Measurements from ENCODE around the gene HSD17B1.

The HSD17B1 gene

DNA sequence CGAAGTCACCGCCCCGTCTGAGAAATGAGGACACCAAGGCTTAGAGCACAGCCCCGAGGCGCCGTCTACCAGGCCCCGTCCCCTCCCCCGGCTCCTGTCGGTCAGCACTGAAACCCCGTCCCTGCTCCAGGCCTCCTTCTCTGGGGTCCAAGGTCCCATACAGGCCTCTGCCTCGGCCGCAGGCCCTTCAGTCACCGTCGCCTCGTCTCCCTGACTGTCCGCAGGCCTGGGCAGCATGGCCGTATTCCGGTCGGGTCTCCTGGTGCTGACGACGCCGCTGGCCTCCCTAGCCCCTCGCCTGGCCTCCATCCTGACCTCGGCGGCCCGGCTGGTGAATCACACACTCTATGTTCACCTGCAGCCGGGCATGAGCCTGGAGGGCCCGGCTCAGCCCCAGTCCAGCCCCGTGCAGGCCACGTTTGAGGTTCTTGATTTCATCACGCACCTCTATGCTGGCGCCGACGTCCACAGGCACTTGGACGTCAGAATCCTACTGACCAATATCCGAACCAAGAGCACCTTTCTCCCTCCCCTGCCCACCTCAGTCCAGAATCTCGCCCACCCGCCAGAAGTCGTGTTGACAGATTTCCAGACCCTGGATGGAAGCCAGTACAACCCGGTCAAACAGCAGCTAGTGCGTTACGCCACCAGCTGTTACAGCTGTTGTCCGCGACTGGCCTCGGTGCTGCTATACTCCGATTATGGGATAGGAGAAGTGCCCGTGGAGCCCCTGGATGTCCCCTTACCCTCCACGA, 9.8 kb downstream of the HSD17B1 start:
- Histone ChIP-seq H3K4me1 (ENCODE audit: control insufficient read depth, low read length) (peaks cover 28% of the 10 kb centered on the region), H3K36me3 (ENCODE audit: control insufficient read depth, low read length) (peaks cover 49% of the 10 kb centered on the region), H3K9me2 (replicated peaks; ENCODE audit: control insufficient read depth, low read length) (no peaks in the 10 kb centered on the region), H3K27me3 (ENCODE audit: control insufficient read depth, low read length) (no peaks in the 10 kb centered on the region), H3F3A (ENCODE audit: control insufficient read depth, insufficient read depth) (peaks cover 4% of the 10 kb centered on the region; the same call in 1 of the 2 replicates), H3K9me3 (ENCODE audit: control insufficient read depth, insufficient read depth, low read length) (no peaks in the 10 kb centered on the region), H3K79me2 (ENCODE audit: control insufficient read depth, low read length) (peaks cover 44% of the 10 kb centered on the region), H3K27ac (ENCODE audit: low read depth, low read length) (peak overlapping the region; percentile 58), H3K4me3 (ENCODE audit: low read length) (peak overlapping the region; percentile 88), H3K4me2 (ENCODE audit: low read length) (peak overlapping the region; percentile 73), H4K20me1 (ENCODE audit: control insufficient read depth, insufficient read depth, low read depth, low read length) (no peaks in the 10 kb centered on the region)
- TF ChIP-seq EZH2phosphoT487 (IDR thresholded peaks at IDR 0.05; ENCODE audit: borderline replicate concordance, low read length): no peak

DNA sequence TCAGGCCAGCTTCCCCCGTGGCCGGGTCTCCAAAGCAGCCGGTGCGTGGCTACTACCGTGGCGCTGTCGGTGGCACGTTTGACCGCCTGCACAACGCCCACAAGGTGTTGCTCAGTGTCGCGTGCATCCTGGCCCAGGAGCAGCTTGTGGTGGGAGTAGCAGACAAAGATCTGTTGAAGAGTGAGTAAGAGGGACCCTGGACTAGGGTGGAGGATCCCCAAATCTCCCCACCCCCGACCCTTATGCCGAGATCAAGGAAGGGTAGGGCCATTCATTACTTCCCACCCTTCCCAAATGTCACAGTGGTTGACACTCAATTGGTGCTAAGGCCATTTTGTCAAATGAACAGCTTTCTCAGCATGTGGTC, 10.4 kb downstream of the HSD17B1 start:
- peak overlapping the region; percentile 58 for H3K27ac ChIP-seq (ENCODE audit: low read depth, low read length)

DNA sequence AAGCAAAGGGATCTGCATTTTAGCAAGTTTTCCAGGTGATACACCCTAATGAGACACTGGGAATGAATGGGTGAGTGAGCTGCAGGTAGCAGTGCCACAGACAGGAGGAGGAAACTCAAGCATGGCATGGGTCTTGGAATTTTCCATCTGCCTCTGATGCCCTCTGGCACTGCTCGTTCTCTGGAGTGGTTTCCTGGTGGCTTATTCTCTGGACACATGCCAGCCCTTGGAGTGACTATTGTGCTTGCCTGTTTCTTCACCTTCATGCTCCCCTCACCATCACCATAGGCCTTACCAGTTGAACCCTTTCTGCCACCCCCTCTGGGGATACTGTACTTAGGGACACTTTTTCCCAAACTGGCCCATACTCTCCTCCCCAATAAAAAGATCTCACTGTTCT, 10.8 kb downstream of the HSD17B1 start:
- H3K36me3 ChIP-seq (ENCODE audit: control insufficient read depth, low read length): peaks cover 54% of the 10 kb centered on the region
- no peaks in the 10 kb centered on the region for H3K9me2 ChIP-seq (replicated peaks; ENCODE audit: control insufficient read depth, low read length)
- peaks cover 33% of the 10 kb centered on the region for H3K4me1 ChIP-seq (ENCODE audit: control insufficient read depth, low read length)
- peak overlapping the region; percentile 88 for H3K4me3 ChIP-seq (ENCODE audit: low read length)
- H3K79me2 ChIP-seq (ENCODE audit: control insufficient read depth, low read length): peaks cover 52% of the 10 kb centered on the region
- H3F3A ChIP-seq (ENCODE audit: control insufficient read depth, insufficient read depth): peaks cover 4% of the 10 kb centered on the region; the same call in 1 of the 2 replicates
- TF ChIP-seq EZH2phosphoT487 (IDR thresholded peaks at IDR 0.05; ENCODE audit: borderline replicate concordance, low read length): no peak
- TF ChIP-seq, protein P1, sequence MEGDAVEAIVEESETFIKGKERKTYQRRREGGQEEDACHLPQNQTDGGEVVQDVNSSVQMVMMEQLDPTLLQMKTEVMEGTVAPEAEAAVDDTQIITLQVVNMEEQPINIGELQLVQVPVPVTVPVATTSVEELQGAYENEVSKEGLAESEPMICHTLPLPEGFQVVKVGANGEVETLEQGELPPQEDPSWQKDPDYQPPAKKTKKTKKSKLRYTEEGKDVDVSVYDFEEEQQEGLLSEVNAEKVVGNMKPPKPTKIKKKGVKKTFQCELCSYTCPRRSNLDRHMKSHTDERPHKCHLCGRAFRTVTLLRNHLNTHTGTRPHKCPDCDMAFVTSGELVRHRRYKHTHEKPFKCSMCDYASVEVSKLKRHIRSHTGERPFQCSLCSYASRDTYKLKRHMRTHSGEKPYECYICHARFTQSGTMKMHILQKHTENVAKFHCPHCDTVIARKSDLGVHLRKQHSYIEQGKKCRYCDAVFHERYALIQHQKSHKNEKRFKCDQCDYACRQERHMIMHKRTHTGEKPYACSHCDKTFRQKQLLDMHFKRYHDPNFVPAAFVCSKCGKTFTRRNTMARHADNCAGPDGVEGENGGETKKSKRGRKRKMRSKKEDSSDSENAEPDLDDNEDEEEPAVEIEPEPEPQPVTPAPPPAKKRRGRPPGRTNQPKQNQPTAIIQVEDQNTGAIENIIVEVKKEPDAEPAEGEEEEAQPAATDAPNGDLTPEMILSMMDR (IDR thresholded peaks at IDR 0.05; ENCODE audit: low read depth, low read length, poor library complexity, severe bottlenecking): no peak
- H3K27ac ChIP-seq (ENCODE audit: low read depth, low read length): peak overlapping the region; percentile 58; the same call in 1 of the 2 replicates
- H3K9me3 ChIP-seq (ENCODE audit: control insufficient read depth, insufficient read depth, low read length): no peaks in the 10 kb centered on the region
- H3K4me2 ChIP-seq (ENCODE audit: low read length): peak overlapping the region; percentile 73
- no peaks in the 10 kb centered on the region for H4K20me1 ChIP-seq (ENCODE audit: control insufficient read depth, insufficient read depth, low read depth, low read length)
- no peaks in the 10 kb centered on the region for H3K27me3 ChIP-seq (ENCODE audit: control insufficient read depth, low read length)

More for the DNA sequence above, 10.4 kb downstream of the HSD17B1 start:
- Histone ChIP-seq H3K36me3 (ENCODE audit: control insufficient read depth, low read length) (peaks cover 51% of the 10 kb centered on the region), H4K20me1 (ENCODE audit: control insufficient read depth, insufficient read depth, low read depth, low read length) (no peaks in the 10 kb centered on the region), H3K4me1 (ENCODE audit: control insufficient read depth, low read length) (peaks cover 33% of the 10 kb centered on the region), H3K27me3 (ENCODE audit: control insufficient read depth, low read length) (no peaks in the 10 kb centered on the region), H3K4me2 (ENCODE audit: low read length) (peak overlapping the region; percentile 73), H3F3A (ENCODE audit: control insufficient read depth, insufficient read depth) (peaks cover 4% of the 10 kb centered on the region; the same call in 1 of the 2 replicates), H3K4me3 (ENCODE audit: low read length) (peak overlapping the region; percentile 88), H3K9me3 (ENCODE audit: control insufficient read depth, insufficient read depth, low read length) (no peaks in the 10 kb centered on the region), H3K9me2 (replicated peaks; ENCODE audit: control insufficient read depth, low read length) (no peaks in the 10 kb centered on the region), H3K79me2 (ENCODE audit: control insufficient read depth, low read length) (peaks cover 49% of the 10 kb centered on the region)
- TF ChIP-seq, protein P1 (IDR thresholded peaks at IDR 0.05; ENCODE audit: low read depth, low read length, poor library complexity, severe bottlenecking): peak; percentile 23
- TF ChIP-seq EZH2phosphoT487 (IDR thresholded peaks at IDR 0.05; ENCODE audit: borderline replicate concordance, low read length): no peak

DNA sequence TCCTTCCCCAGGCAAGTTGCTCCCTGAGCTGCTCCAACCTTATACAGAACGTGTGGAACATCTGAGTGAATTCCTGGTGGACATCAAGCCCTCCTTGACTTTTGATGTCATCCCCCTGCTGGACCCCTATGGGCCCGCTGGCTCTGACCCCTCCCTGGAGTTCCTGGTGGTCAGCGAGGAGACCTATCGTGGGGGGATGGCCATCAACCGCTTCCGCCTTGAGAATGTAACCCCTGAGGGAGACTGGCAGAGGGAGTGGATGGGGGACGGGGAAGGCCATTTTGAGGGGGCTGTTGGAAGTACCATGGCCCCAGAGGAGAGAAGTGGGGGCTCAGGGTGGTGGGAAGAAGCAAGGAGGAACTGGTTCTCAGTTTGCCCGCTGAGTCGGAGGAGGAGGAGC, 11.2 kb downstream of the HSD17B1 start:
- H4K20me1 ChIP-seq (ENCODE audit: control insufficient read depth, insufficient read depth, low read depth, low read length): no peaks in the 10 kb centered on the region
- H3K9me2 ChIP-seq (replicated peaks; ENCODE audit: control insufficient read depth, low read length): no peaks in the 10 kb centered on the region
- H3K4me3 ChIP-seq (ENCODE audit: low read length): peak overlapping the region; percentile 88
- no peaks in the 10 kb centered on the region for H3K9me3 ChIP-seq (ENCODE audit: control insufficient read depth, insufficient read depth, low read length)
- no peaks in the 10 kb centered on the region for H3K27me3 ChIP-seq (ENCODE audit: control insufficient read depth, low read length)
- H3K4me1 ChIP-seq (ENCODE audit: control insufficient read depth, low read length): peaks cover 33% of the 10 kb centered on the region
- peaks cover 56% of the 10 kb centered on the region for H3K79me2 ChIP-seq (ENCODE audit: control insufficient read depth, low read length)
- peak overlapping the region; percentile 73 for H3K4me2 ChIP-seq (ENCODE audit: low read length)
- TF ChIP-seq, protein P1 (IDR thresholded peaks at IDR 0.05; ENCODE audit: low read depth, low read length, poor library complexity, severe bottlenecking): no peak
- no peak for TF ChIP-seq EZH2phosphoT487 (IDR thresholded peaks at IDR 0.05; ENCODE audit: borderline replicate concordance, low read length)
- H3K27ac ChIP-seq (ENCODE audit: low read depth, low read length): no peak overlapping the region
- H3K36me3 ChIP-seq (ENCODE audit: control insufficient read depth, low read length): peaks cover 58% of the 10 kb centered on the region
- peaks cover 4% of the 10 kb centered on the region; the same call in 1 of the 2 replicates for H3F3A ChIP-seq (ENCODE audit: control insufficient read depth, insufficient read depth)

Data from DOHH2 (cell line).